Right renal cortex interstitium (tissue), 3 donors: ENCODE results near the gene USP48. TPM values are rescaled to one million over a fixed set of nuclear protein-coding genes. Genes with fewer than 3 reads are reported as not detected.
"Not testable (repeated sequence)": the region's sequence is repeated elsewhere in the genome, so short reads cannot be mapped to it uniquely, and the experiment has no call there.

Experiments used
- DNase-seq, 3 donors: peaks; one replicate each; pipeline ENCODE4 v3.0.0-alpha.2; 2013; ENCODE audit warnings: low read depth in 3 of 3, low spot score in 2 of 3
- polyA plus RNA-seq, 3 donors: library from polyadenylated mRNA; unstranded; fragments of 120-200 nt; gene quantifications; one replicate each; pipeline ENCODE4 v1.2.1, GENCODE V29; 2013; ENCODE audit not compliant: insufficient read length in 3 of 3

USP48 gene
- polyA plus RNA-seq, 3 donors = 61.0 to 67.0 (median 64.7) TPM

DNA sequence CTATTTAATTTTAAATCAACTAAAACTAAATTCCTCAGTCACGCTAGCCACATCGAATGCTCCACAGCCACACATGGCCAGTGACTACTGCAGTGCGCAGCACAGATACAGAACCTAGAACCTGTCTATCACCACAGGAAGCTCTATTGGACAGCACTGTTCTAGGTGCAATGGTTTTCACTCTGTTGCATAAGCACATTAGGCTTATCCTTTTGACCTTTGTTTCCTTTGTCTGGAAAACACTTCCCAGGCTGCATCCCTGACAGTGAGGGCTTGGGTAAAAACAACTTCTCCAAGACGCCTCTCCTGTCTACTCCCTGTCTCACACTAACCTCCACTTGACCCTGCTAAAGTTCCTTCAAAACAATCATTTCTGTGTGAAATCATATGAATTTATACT, 80.2 kb downstream of the USP48 start:
- no peak for DNase-seq

DNA sequence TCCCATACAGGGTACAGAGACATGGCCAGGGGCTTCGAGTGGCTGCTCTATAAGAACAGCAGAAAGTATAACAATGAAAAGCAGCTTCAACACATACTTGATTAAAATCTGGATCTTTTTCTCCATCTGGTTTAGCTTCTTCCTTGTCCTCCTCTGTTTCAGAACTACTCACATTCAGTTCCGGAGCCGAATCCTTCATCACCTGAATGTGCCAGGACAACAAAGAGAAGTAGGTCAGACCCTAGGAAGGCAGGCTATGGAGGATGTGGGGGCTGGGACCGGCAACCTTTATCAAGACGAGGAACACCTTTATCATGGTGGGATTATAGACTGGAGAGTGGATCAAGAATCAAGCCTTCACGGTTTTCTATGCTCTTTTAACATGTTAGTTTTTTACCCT, 81.5 kb downstream of the USP48 start:
- DNase-seq = no peak

DNA sequence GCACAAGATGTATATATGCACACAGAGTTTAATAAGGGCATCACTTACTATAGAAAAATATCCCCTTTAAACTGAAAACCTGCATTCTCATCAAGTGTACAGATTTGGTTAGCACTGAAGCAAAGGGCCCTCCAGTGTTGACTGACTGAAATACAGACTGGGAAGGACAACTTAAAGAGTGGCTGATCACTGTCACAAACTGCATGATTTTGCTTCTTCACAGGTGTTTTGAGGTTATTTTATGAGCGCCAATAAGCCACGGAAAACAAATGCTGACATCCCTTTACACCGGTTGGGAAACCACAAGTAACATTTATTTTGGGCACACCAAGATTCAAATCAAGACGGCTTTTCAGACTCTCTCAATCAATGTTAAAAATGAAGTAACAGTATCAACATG, 82.9 kb downstream of the USP48 start:
- no peak for DNase-seq

DNA sequence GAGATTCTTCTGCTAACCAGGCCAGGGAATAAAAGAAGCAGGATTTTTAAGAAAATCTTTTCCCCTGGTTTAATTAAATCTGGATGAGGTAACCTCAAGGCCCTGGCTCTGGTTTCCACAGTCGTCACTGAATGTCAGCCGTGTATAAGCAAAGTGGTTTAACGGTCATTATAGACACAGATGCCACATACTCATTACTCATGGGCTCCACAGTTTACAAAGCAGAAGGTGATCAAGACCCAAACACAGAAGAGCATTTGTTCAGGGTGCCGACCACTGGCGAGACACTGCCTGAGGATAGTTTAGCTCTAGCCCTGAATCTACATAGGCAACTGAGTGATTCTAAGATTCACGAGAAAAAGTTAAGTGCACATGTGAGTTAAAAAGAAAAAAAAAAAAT, 86.0 kb downstream of the USP48 start:
- DNase-seq = no peak

DNA sequence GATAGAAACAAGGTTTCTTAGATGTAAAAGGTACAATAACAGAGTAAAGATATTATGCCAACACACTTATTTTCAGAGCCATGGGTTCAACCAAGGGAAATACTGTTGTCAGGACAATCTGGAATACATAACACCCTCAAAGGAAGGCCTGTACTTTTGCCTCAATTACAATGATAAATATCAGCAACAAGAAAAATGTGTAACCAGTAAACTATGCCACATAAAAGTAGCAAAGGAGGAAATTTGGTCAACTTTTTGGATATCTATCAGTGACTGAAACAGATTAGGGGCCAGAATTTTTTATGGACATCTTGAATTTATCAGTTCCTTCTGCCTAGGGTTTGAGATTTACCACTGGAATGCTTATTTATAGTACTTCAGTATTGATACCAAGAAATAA, 89.2 kb downstream of the USP48 start:
- DNase-seq = no peak

DNA sequence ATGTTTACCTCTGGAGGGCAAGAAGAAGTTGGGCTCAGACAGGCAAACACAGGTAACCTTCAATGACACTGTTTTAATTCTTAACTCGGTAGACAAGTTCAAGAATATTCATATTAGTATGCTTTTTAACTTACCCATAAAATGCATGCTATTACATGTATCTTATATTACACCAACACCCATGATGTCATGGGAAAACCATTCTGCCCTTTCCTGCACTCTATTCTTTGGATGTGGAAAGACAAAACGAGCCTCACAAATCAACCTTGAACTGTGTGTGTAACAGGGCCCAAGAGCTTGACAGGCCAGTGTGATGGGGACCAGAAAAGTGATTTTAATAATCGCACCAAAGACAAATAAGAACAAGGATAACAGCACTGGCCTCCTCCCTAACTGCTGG, 91.2 kb downstream of the USP48 start:
- no peak for DNase-seq

DNA sequence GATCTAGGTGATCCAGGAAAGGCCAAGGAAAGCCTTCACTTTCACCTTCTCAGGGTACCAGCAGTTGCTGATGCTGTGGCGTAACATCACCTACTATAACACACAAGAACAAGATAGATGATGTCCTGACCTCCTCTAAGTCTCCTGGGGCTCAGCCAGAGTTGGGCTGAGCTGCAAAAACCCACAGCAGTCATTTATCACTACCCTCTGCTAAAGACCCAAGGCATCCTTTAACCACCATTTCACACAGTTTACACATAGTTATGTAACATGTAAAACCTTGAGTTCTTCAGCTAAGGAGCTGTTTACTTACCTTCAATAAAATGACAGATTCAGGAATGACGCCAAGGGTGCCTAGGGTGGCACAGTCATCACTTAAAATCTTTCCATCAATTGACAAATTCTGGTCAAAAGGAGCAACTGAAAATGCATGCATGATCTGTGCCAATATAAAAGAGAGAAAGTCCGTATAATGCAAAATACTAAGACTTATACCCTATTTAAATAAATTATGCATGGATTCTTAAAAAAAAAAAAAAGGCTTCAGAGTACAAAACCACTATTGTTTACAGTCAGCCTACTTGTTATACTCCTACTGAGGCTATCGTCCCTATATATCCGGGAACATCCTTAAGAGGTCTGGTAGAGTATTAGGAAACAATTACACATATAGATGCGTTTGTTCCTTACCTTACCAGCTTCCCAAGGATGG, 93.1 kb downstream of the USP48 start:
- DNase-seq = no peak

DNA sequence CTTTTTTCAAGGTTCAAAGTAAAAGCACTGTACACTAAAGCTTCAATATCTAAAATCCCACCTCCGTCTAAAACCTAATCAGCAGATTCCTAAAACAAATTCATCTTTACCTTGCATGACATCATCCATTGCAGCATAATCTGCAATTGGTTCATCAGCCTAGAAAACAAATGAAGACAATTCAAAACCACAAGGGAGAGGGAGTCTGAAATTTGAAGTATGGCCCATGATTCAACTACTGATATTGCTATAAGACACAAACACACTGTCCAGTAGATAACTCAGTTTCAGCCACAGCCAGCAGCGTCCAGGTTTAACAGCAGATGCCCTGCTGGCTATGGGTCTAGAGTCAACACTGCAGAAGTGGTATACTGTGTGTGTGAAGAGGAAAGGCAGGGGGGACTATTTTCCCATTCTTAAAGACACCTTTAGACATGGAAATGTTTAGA, 95.8 kb downstream of the USP48 start:
- no peak for DNase-seq

DNA sequence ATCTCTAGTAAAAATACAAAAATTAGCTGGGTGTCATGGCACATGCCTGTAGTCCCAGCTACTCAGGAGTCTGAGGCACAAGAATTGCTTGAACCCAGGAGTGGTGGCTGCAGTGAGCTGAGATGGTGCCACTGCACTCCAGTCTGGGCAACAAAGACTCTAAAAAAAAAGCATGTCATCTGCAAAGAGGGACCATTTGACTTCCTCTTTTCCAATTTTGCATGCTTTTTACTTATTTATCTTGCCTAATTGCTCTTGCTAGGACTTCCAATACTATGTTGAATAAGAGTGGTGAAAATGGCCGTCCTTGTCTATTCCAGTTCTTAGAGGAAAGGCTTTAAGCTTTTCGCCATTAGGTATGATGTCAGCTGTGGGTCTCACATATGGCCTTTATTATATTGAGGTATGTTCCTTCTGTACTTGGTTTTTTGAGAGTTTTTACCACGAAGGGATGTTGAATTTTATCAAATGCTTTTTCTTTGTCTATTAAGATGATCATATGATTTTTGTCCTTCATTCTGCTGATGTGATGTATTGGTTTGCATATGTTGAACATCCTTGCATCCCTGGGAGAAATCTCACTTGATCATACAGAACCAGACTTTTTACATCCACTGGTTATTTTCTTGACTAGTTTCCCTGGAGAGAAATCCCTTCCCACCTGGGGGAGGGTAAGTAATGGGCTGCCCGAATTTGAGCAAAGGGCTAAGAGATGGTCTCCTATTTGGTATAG, 96.8 kb downstream of the USP48 start:
- DNase-seq = no peak

DNA sequence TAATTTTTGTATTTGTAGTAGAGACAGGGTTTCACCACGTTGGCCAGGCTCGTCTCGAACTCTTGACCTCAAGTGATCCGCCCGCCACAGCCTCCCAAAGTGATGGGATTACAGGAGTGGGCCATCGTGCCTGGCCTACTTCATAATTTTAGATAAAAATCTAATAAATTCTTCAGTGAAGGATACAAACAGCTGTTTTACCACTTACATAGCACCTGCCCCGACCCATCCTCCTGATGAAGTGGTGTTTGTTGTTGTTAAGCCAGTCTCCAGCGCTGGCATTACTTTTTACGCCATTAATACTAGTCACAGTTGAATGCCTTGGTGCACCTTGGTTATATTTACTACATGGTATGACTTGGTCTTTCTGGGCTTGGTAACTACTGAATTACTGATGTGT, 101.5 kb downstream of the USP48 start:
- DNase-seq = no peak

DNA sequence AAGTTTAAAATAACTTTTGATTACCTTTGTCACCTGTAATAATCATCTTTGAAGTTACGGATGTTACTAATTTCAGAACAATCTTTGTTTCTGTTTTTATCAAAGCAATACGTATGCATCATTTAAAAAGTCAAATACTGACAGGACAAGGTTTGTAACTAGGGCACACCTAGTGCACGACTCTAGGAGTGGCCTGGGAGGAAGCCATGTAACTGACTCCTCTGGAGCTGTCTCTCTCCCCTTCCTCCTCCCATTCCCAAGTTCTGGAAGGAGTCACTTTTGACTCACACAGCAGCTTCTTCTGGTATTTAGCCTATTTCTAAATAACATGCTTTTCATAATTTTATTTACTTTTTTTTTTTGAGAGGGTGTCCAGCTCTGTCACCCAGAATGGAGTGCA, 102.0 kb downstream of the USP48 start:
- DNase-seq = no peak

DNA sequence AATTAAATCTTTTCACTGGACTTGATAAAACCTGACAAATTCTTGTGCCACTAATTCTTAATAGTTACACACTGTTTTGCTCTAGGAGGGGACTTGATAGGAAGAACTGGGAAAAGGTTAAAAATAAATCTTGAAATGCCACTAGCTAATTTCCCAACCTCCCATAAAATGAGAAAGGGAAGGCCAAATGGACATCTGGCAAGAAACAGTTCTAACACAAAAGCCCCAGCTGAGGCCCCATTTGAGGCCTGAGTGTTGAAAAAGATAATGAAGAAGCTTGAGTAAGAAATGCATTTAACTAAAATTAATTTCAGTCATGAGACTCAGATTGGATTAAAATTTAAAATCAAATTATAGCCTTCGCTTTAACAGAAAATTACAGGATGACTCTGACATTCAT, 102.6 kb downstream of the USP48 start:
- no peak for DNase-seq

DNA sequence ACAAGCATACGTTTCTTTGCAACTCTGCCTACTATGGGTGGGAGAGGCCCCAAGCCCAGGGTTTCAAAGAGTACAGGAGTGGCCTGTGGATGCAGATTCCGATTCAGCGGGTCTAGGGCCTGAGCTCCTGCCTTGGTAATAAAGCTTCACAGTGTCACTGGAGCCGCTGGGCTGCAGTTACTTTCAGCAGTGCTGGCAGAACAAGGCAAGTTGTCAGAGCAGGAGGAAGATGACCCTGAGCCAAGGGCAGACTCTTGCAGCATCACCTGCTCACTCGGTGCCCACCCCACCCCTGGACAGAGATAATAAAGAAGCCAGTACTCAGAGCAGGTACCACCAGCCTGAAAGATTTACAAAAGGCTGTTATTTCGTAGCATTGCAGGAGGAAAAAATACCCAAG, 105.8 kb downstream of the USP48 start:
- DNase-seq = no peak

DNA sequence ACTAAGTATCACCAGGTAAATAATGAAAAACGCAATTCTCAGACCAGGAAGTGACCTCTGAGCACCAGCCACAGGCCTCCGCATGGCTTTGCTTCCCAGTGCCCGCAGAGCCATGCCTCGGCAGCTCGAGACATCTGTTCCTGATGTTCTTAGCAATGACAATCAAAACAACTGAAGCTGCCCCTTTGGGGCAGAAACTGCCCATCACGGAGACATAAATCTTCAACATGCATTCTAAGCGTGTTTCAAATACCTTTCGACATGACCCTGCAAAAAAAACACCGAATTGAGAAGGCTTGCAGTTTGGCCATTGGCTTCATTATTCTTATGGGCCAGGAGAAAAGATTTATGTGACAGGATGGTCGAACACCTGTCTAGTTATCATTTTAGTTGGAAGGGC, 108.0 kb downstream of the USP48 start:
- no peak for DNase-seq

DNA sequence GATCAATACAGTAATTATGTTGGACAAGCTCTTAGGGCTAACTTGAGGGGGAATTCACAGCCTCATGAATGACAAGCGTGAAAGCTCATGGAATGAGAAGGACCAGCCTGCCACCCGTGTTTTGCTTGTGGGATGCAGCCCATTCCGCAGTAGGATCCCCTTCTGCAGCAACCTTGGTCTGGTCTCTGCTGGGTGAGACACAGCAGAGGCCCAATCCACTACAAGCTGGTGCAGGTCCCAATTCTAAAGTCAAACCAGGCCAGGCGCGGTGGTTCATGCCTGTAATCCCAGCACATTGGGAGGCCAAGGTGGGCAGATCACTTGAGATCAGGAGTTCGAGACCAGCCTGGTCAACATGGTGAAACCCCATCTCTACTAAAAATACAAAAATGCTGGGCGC, 109.1 kb downstream of the USP48 start:
- DNase-seq = not testable (repeated sequence)

DNA sequence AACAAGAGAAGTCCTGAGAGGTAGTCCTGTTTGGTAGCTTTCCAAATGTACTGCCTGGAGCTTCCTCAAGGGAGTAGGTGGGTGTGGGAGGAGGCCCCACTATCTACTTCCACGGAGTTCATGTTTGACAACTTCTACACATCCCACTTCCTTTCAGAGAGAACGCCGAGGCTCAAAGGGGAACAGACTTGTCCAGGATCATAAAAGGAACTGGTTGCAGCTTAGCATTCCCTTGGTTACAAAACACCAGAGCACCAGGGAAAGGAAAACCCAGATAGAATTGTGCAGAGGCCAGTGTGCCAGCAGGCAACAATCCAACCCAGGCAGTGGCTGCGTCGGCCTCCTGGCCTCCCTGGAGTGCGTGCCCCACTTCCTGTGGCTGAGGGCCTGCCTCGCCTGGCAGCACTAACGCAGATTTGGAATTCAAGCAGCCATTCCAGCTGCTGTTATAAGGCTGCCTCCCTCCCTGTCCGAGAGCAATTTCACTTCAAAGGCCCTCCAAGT, 109.6 kb downstream of the USP48 start:
- no peak for DNase-seq

DNA sequence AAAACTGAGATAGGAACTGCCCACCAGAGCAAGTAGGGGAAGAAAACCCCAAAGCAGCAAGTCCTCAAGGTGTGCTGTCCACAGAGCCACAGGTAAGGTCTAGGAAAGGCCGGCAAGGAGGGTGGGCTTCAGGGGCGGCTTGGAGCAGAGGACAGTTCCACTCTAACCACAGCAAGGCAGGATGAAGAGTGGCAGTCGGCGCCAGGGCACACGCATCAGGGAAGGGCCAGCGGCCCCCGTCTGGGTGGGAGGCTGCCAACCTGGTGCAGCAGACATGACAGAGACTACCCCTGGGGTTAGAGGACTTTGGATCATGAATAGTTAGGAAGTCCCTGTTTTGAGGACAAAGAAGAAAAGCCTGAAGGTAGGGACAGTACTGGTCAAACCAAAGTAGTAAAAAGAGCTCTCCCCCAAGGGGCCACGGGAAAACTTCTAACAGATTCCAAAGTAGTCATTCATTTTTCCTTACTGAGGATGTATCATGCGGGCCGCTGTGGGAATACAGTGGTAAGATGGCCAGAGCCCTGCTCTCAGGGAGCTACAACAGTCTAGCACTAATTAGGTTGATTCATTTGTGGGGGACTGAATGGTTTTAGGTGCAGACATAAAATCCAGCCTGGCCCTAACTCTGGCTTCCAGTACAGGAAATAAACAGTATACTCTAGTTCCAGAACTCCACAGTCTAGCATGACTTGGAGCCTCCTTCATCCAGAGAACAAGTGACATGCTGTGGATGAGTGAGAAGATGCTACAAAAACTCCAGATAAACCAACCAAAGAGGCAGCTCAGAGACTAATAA, 110.3 kb downstream of the USP48 start:
- no peak for DNase-seq

DNA sequence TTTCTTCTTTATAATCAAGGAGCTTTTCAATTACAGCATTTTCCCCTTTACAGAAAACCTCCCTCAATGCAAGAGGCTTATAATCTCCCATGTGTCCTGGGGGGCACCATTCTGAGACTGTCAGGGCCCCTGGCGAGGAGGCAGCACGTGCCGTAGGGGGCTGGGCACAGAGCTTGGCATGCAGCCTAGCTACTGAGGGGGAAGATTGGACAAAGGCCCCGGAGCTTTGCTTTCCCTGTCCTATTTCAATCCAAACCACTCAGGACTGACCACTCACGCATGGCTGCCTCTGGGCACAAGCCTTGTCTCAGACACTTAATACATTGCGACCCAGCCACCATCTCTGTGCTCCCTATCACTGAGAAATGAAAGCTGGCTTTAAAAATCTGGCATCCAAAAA, 111.0 kb downstream of the USP48 start:
- no peak for DNase-seq

DNA sequence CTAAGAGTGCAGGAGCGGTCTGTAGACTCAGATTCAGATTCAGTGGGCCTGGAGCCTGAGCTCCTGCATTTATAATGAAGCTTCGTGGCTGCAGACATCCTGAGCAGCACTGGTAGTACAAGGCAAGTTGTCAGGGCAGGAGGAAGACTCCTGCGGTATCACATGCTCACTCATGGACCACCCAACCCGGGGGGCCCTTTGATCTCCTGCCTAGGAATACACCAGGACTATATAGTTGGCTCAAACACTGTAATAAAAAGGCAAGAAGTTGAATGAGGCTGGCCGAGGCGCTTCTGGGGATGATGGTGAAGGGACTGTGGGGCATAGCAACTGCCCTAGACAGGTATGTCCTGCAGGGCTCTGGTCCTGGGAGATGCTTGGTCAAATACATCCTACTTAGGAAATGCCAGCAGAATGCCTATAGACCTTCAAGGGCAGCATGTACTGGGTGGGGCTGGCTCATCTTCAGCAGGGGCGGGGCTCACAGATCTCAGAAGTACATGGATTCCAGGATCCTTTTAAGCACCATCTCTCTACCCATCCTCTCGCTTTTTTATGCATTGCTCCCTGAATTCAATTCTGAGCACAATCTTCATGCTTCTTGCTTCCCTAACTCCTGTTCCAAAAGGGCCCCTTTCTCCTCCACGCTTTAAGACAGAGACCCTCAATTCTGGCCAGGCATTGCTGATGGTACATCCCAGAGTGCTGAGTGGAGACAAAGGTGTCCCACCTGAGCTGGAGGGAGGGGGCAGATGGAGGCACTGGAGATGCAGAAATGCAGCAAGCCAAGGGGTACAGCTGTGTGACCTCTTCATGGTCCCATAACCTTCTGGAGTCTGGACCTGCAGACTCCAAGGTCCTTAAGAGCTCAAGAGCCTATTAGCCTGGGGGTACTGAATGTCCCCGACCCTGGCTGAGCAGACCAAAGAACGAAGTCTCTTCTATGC, 111.7 kb downstream of the USP48 start:
- DNase-seq = no peak
